A549 treated with AZD2906 at 1 μM for 4 hours (cell line): ENCODE measurements around the gene CLDN10. TPM values are rescaled to one million over a fixed set of nuclear protein-coding genes. Genes with fewer than 3 reads are reported as not detected.

Experiments used
- total RNA-seq: library from RNA; stranded (reverse); fragments of 200-300 nt; extraction: Qiagen RNA extraction; gene quantifications from 5 replicates; pipeline ENCODE4 v1.2.3, GENCODE V29; 2022

Gene CLDN10
- 0.14 to 0.22 TPM (median 0.16 TPM) in 5 replicates for total RNA-seq

GRCh38 chr13:95552539-95553441, at the start of gene CLDN10:
Gene CLDN10 (plus strand): TSS chr13:95552720. CDS start chr13:95552754, 34 bp downstream.

Other genes with a start within 250 kb of the CLDN10 start
- gene DZIP1, start 92.0 kb downstream of the CLDN10 start, total RNA-seq: 10.6 to 12.3 TPM (median 11.6 TPM) in 5 replicates
- 10.8 to 14.9 TPM (median 11.9 TPM) in 5 replicates for gene DNAJC3, start 124.4 kb downstream of the CLDN10 start, total RNA-seq